ENCODE measurements around the gene RASSF9. TPM values are rescaled to one million over a fixed set of nuclear protein-coding genes. Genes with fewer than 3 reads are reported as not detected.

RASSF9 gene
- total RNA-seq, 2 experiments from 2014 or later, result not detected

DNA sequence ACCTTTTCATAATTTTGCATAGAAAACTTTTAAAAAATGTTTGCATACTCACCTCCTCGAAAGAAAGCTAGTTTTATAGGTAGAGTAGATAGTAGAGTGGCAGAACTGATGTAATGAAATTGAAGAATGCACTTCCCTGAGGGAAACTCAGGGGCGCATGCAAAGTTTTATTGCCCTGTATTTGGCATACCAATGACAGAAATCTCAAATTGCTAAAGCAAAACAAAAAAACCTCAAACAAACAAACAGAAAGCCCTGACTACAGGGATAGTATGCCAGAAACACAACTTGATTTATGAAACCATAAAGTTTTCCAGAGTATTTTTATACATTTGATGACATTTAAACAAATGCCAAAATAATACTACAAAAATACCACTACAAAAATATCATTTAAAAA is 1.8 kb downstream of the RASSF9 start:
- H3K4me3 Mint-ChIP-seq, result no peak overlapping the region
- no peaks in the 10 kb centered on the region for H3K36me3 Mint-ChIP-seq (ENCODE audit: low read depth)
- H3K4me1 Mint-ChIP-seq, result no peaks in the 10 kb centered on the region
- H3K27ac Mint-ChIP-seq, result no peak overlapping the region
- no peak for DNase-seq
- H3K9me3 Mint-ChIP-seq, result no peaks in the 10 kb centered on the region
- ChIA-PET CTCF (interaction anchor here (1.2 kb wide), 1 partner anchor 53 kb away, joined by 3 read pairs; no protein-coding TSS in a partner anchor), POLR2A (no interaction called here)
- H3K27me3 Mint-ChIP-seq, result peaks cover 3% of the 10 kb centered on the region

DNA sequence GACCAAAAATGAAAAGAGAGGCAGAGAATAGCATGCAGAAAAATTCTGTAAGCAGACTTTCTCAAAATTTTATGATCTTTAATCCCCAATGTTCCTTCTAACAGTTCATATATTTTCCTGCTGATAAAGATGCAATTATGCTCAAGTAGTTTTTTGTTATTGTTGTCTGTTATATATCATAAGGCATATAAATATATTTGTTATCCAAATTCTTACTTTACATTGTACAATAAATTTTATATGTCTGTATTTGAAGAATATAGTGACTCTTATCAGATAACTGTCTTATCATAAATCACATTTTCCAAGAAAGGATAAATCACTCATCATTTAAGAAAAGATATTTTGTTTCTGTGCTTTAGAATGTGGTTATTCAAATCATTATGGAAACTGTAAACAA is 2.6 kb downstream of the RASSF9 start:
- Mint-ChIP-seq H3K27me3 (peaks cover 3% of the 10 kb centered on the region), H3K27ac (no peak overlapping the region), H3K4me1 (no peaks in the 10 kb centered on the region), H3K4me3 (no peak overlapping the region), H3K36me3 (ENCODE audit: low read depth) (no peaks in the 10 kb centered on the region), H3K9me3 (no peaks in the 10 kb centered on the region)
- DNase-seq, result no peak
- CTCF ChIA-PET, result interaction anchor here (1.2 kb wide), 1 partner anchor 52 kb away, joined by 3 read pairs; no protein-coding TSS in a partner anchor
- POLR2A ChIA-PET, result no interaction called here

- Mint-ChIP-seq H3K27ac (no peak overlapping the region), H3K4me1 (no peaks in the 10 kb centered on the region), H3K27me3 (peaks cover 3% of the 10 kb centered on the region), H3K36me3 (ENCODE audit: low read depth) (no peaks in the 10 kb centered on the region), H3K9me3 (no peaks in the 10 kb centered on the region), H3K4me3 (no peak overlapping the region)
- CTCF ChIA-PET, result no interaction called here
- DNase-seq, result no peak
- POLR2A ChIA-PET, result no interaction called here
Measured at GRCh38 chr12:85831327-85831990, 4.8 kb downstream of the RASSF9 start.

DNA sequence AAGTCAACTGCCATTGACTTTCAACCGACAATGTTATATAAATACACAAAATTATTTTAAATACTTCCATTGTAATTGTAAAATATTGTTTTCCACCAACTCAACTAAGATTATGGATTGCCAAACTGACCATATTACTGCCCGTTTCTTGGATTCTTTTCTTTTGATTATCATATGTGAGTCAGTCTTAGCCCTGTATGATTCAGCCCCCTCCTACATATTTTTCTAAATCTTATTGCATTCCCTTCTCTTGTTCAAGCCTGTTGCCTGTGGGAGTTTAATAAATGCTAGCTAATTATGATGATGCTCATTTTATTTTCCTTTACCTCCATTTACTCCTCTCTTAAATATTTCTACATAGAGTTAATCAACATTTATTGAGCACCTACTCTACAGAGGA is 6.8 kb downstream of the RASSF9 start:
- no peaks in the 10 kb centered on the region for H3K27me3 Mint-ChIP-seq
- no peak overlapping the region for H3K4me3 Mint-ChIP-seq
- POLR2A ChIA-PET, result no interaction called here
- DNase-seq, result no peak
- no peaks in the 10 kb centered on the region for H3K9me3 Mint-ChIP-seq
- H3K4me1 Mint-ChIP-seq, result no peaks in the 10 kb centered on the region
- H3K36me3 Mint-ChIP-seq (ENCODE audit: low read depth), result no peaks in the 10 kb centered on the region
- H3K27ac Mint-ChIP-seq, result no peak overlapping the region
- CTCF ChIA-PET, result no interaction called here

DNA sequence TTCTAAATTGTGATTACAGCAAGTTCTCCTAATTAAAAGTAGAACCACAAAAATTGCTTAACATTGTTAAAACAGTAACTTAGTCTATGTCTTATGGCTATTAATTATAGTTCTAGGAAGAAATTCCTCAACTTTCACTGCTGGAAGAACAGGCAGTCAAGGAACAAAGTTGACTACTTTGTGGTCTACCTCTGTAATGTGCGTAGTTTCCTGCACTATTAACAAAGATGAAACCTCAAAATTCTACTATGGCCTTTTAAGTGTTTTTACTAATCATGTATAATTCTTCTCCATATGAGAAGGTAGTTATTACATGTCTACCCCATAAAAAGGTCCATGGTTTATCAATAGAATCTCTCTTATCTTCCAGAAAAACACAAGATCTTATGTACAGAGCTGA is 7.6 kb downstream of the RASSF9 start:
- no peak for DNase-seq
- Mint-ChIP-seq H3K36me3 (ENCODE audit: low read depth) (no peaks in the 10 kb centered on the region), H3K27me3 (no peaks in the 10 kb centered on the region), H3K4me3 (no peak overlapping the region), H3K27ac (no peak overlapping the region), H3K4me1 (no peaks in the 10 kb centered on the region), H3K9me3 (no peaks in the 10 kb centered on the region)
- CTCF ChIA-PET, result no interaction called here
- POLR2A ChIA-PET, result no interaction called here

DNA sequence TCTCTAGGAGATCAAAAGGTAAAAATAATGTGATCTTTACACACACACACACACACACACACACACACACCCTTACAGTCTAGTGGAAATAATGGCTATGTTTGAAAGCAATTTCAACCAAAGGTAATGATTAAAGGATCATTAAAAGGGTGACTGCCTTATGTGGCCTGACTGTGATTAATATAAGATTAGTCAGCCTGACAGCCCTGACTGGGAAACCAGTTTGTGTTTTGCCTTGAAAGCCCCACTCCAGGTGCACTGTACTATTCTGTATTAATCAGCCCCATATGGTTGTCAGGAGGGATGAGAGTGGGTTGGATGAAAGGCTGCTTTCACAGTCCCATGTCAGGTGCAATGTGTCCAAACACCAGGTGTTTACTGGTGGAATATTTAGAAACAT is 10.5 kb downstream of the RASSF9 start:
- POLR2A ChIA-PET, result no interaction called here
- no peak for DNase-seq

DNA sequence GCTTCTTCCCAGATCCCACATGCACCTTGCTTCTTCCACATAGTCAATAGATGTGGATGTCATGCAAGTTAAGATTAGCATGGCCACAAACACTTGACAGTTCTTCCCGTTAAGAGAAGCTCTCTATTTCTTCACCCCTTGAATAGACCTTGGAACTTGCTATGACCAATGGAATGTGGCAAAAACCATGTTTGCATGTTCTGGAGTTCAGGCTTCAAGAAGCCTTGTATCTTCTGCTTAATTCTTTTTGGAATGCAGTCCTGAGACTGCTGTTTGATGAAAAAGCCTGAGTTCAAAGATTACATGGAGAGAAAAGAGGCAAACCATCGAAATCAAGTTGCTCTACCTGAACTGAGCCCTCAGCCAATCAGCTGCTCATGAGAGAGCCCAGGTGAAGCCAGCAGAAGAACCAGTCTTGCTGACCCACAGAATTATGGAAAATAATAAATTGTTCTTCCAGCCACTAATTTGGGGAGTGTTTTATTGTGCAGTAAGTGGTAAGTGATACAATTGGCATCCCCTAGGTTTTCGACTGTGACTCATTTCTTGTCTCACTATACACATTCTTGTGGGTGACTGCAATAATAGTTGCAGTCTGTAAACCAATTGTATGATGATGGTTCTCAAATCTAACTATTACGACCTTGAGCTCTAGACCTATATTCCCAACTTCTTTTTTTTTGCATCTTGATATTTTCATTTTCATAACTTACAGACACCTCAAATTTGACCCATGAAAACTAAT is 12.6 kb downstream of the RASSF9 start:
- ChIA-PET CTCF (no interaction called here), POLR2A (no interaction called here)
- H3K4me3 Mint-ChIP-seq, result no peak overlapping the region
- H3K36me3 Mint-ChIP-seq (ENCODE audit: low read depth), result no peaks in the 10 kb centered on the region
- H3K9me3 Mint-ChIP-seq, result no peaks in the 10 kb centered on the region
- H3K27me3 Mint-ChIP-seq, result no peaks in the 10 kb centered on the region
- no peaks in the 10 kb centered on the region for H3K4me1 Mint-ChIP-seq
- DNase-seq, result no peak
- H3K27ac Mint-ChIP-seq, result no peak overlapping the region

More for the DNA sequence above, 10.5 kb downstream of the RASSF9 start:
- Mint-ChIP-seq H3K27me3 (no peaks in the 10 kb centered on the region), H3K4me1 (no peaks in the 10 kb centered on the region), H3K27ac (no peak overlapping the region), H3K36me3 (ENCODE audit: low read depth) (no peaks in the 10 kb centered on the region), H3K9me3 (no peaks in the 10 kb centered on the region), H3K4me3 (no peak overlapping the region)
- CTCF ChIA-PET, result no interaction called here

DNA sequence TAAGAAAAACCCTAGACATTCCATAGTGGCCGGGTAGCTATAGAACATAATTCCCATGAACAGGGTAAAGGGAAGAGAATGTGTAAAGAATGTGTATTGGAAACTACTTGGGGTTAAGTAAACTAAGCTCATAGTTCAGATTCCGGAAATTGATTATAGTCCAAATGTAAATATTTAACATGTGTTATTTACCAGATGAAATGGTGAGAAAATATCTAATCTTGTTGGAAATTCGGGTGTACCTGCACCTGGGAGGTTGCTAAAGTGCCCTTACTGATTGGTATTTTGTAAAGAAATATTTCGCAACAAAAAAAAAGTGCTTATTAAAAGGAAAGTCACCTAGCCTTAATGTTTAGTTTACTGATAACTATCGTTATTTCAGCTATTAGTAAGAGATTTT is 14.4 kb downstream of the RASSF9 start:
- H3K4me1 Mint-ChIP-seq, result no peaks in the 10 kb centered on the region
- no peaks in the 10 kb centered on the region for H3K9me3 Mint-ChIP-seq
- ChIA-PET CTCF (no interaction called here), POLR2A (no interaction called here)
- H3K27me3 Mint-ChIP-seq, result no peaks in the 10 kb centered on the region
- H3K36me3 Mint-ChIP-seq (ENCODE audit: low read depth), result no peaks in the 10 kb centered on the region
- no peak for DNase-seq
- no peak overlapping the region for H3K27ac Mint-ChIP-seq
- H3K4me3 Mint-ChIP-seq, result no peak overlapping the region

DNA sequence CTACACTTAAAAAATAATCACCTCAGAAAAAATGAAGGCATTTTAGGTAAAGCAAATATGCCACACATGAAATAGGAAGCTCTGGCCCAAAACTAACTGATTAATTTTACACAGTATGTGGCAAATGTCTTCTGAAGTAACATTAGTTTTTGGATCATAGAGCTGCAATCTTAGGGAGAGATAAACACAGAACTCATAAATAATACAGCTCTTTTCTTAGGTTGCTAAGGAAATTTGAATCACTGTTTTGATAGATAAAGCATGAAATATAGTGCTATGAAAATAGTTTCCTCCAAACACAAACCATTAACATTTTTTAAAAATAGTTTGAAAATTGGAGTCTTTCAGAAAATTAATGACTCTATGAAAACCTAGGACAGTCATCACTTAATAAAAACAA is 15.0 kb downstream of the RASSF9 start:
- POLR2A ChIA-PET, result no interaction called here
- no peak for DNase-seq
- no peaks in the 10 kb centered on the region for H3K4me1 Mint-ChIP-seq
- CTCF ChIA-PET, result no interaction called here
- no peaks in the 10 kb centered on the region for H3K36me3 Mint-ChIP-seq (ENCODE audit: low read depth)
- H3K4me3 Mint-ChIP-seq, result no peak overlapping the region
- H3K27ac Mint-ChIP-seq, result no peak overlapping the region
- no peaks in the 10 kb centered on the region for H3K27me3 Mint-ChIP-seq
- no peaks in the 10 kb centered on the region for H3K9me3 Mint-ChIP-seq

DNA sequence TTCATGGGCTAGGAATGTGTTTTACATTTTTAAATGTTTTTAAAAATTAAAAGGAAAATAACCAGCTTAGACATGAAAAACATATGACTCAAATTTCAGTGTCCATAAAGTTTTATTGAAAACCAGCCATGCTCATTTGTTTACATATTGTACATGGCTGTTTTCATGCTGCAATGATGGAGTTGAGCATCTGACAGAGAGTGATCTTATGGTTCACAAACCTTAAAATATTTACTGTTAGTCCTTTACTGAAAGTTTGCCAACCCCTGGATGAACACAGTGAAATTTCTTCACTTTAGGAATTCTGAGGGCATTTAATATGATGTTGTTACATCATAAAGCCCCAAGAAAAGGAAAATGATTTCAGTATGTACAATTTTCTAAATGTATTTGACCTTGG is 16.1 kb downstream of the RASSF9 start:
- DNase-seq, result no peak
- CTCF ChIA-PET, result no interaction called here

GRCh38 chr12:85814741-85815140 is 21.5 kb downstream of the RASSF9 start:
- H3K27me3 Mint-ChIP-seq, result no peaks in the 10 kb centered on the region
- no peaks in the 10 kb centered on the region for H3K4me1 Mint-ChIP-seq
- H3K36me3 Mint-ChIP-seq (ENCODE audit: low read depth), result no peaks in the 10 kb centered on the region
- no peak overlapping the region for H3K4me3 Mint-ChIP-seq
- no peak for DNase-seq
- POLR2A ChIA-PET, result no interaction called here
- H3K27ac Mint-ChIP-seq, result no peak overlapping the region
- CTCF ChIA-PET, result no interaction called here
- no peaks in the 10 kb centered on the region for H3K9me3 Mint-ChIP-seq

More for the DNA sequence above, 16.1 kb downstream of the RASSF9 start:
- no peak overlapping the region for H3K27ac Mint-ChIP-seq
- H3K4me3 Mint-ChIP-seq, result no peak overlapping the region
- no peaks in the 10 kb centered on the region for H3K4me1 Mint-ChIP-seq
- H3K9me3 Mint-ChIP-seq, result no peaks in the 10 kb centered on the region
- H3K36me3 Mint-ChIP-seq (ENCODE audit: low read depth), result no peaks in the 10 kb centered on the region
- POLR2A ChIA-PET, result no interaction called here
- no peaks in the 10 kb centered on the region for H3K27me3 Mint-ChIP-seq

- H3K36me3 Mint-ChIP-seq (ENCODE audit: low read depth), result no peaks in the 10 kb centered on the region
- H3K4me3 Mint-ChIP-seq, result no peak overlapping the region
- H3K27ac Mint-ChIP-seq, result no peak overlapping the region
- no peaks in the 10 kb centered on the region for H3K4me1 Mint-ChIP-seq
- H3K9me3 Mint-ChIP-seq, result no peaks in the 10 kb centered on the region
- POLR2A ChIA-PET, result no interaction called here
- no peaks in the 10 kb centered on the region for H3K27me3 Mint-ChIP-seq
- no peak for DNase-seq
- CTCF ChIA-PET, result no interaction called here
Measured at GRCh38 chr12:85814071-85814470, 22.1 kb downstream of the RASSF9 start.

- H3K4me1 Mint-ChIP-seq, result no peaks in the 10 kb centered on the region
- ChIA-PET POLR2A (no interaction called here), CTCF (no interaction called here)
- H3K4me3 Mint-ChIP-seq, result no peak overlapping the region
- H3K36me3 Mint-ChIP-seq (ENCODE audit: low read depth), result no peaks in the 10 kb centered on the region
- H3K27me3 Mint-ChIP-seq, result no peaks in the 10 kb centered on the region
- no peak for DNase-seq
- H3K9me3 Mint-ChIP-seq, result no peaks in the 10 kb centered on the region
- no peak overlapping the region for H3K27ac Mint-ChIP-seq
Measured at GRCh38 chr12:85809500-85809899, 26.7 kb downstream of the RASSF9 start.

DNA sequence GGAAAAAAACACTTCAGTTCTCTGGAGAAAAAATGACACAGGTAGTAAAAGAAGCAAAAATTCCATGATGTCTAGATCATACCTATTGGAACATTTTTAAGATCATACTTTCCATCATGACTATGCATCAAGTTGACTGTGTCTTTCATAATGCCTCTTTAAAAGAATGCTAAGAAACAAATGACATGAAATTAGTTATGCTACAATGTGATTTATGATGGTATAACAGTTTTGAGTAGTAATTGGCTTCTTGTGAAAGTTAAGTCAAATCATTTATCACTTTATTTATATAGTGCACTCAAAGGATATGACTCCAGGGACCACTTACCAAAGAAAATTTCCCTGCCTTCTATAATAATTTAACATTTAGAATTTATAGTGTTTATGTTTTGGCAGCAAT is 28.5 kb downstream of the RASSF9 start:
- ChIA-PET CTCF (no interaction called here), POLR2A (no interaction called here)
- DNase-seq, result no peak
- no peaks in the 10 kb centered on the region for H3K36me3 Mint-ChIP-seq (ENCODE audit: low read depth)
- no peaks in the 10 kb centered on the region for H3K9me3 Mint-ChIP-seq
- H3K4me1 Mint-ChIP-seq, result no peaks in the 10 kb centered on the region
- H3K27ac Mint-ChIP-seq, result no peak overlapping the region
- no peaks in the 10 kb centered on the region for H3K27me3 Mint-ChIP-seq
- H3K4me3 Mint-ChIP-seq, result no peak overlapping the region

Measured in activated CD4-positive, alpha-beta T cell treated with anti-CD3 and anti-CD28 coated beads, Interleukin-2, amount 10 ng/mL, durations not matched to agents 7 days and 5 days (primary cell).